ENCODE data around the gene SYT5. TPM values are rescaled to one million over a fixed set of nuclear protein-coding genes. Genes with fewer than 3 reads are reported as not detected.

Gene SYT5
- total RNA-seq, 4 donors from 2014 or later: 0.35 TPM; not detected in 3

DNA sequence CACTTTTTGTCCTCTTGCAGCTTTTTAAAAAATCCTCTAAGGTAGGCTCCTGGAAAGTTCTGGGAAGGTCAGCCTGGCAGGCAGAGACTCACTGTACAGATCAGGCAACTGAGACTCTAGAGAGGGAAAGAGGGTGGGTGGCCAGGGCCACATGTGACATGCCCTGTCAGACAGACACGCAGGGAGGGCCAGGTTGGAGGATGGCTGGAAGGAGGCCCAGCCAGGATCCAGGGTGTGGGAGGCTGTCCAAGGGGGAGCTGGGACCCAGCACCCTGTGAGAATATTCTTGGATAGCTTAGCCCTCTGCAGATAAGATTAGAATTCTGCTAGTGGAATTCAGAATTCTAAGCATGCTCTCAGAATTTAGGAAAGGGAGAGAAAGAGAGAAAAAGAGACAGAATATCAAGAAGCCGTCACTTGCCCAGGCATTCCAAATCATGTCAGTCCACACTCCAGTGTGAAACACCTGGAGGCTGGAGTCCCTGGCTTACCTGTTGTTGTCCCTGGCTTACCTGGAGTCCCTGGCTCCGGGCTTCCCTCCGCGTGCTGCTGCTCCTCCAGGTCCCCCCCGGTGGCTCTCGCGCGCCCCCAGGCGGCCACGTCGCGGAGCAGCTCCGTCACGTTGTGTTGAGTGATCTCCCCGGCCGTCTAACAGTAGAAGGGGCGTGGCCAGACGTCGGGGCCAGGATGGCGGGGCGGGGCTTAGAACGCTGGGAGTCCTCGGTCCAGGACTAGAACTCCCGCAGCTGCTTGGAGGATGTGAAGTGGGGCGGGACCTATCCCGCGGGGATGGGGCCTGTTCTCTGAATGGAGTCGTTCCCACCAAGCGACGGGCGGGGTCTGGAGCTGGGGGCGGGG, 19.7 kb downstream of the SYT5 start:
- no peaks in the 10 kb centered on the region for H3K4me1 ChIP-seq
- H3K36me3 ChIP-seq: no peaks in the 10 kb centered on the region
- H3K27me3 ChIP-seq: peaks cover 20 to 37% of the 10 kb centered on the region in 2 donors
- no peak overlapping the region for H3K4me3 ChIP-seq
- peak; percentile 59 to 73 for DNase-seq
- intact Hi-C loops (cut with DNase I; ENCODE audit: low total_unique reads): no loop called here
- no peaks in the 10 kb centered on the region for H3K9me3 ChIP-seq
- TF ChIP-seq CTCF (IDR thresholded peaks at IDR 0.05): peak; percentile 38 to 70 (median 65)
- no peak for TF ChIP-seq POLR2A (IDR thresholded peaks at IDR 0.05)
- H3K27ac ChIP-seq: no peak overlapping the region

- no peak for DNase-seq
- no peak for TF ChIP-seq CTCF (IDR thresholded peaks at IDR 0.05)
- no peak for TF ChIP-seq POLR2A (IDR thresholded peaks at IDR 0.05)
- Histone ChIP-seq H3K36me3 (no peaks in the 10 kb centered on the region), H3K27ac (no peak overlapping the region), H3K4me1 (no peaks in the 10 kb centered on the region), H3K9me3 (no peaks in the 10 kb centered on the region), H3K27me3 (peaks cover 20 to 42% of the 10 kb centered on the region in 2 donors), H3K4me3 (no peak overlapping the region)
- intact Hi-C loops (cut with DNase I; ENCODE audit: low total_unique reads): no loop called here
Observed at GRCh38 chr19:55158848-55159749, 21.0 kb downstream of the SYT5 start.

- TF ChIP-seq POLR2A (IDR thresholded peaks at IDR 0.05) (no peak), CTCF (IDR thresholded peaks at IDR 0.05) (no peak)
- Histone ChIP-seq H3K27ac (no peak overlapping the region), H3K4me3 (no peak overlapping the region), H3K27me3 (peaks cover 20 to 42% of the 10 kb centered on the region in 2 donors), H3K9me3 (no peaks in the 10 kb centered on the region), H3K4me1 (no peaks in the 10 kb centered on the region), H3K36me3 (no peaks in the 10 kb centered on the region)
- intact Hi-C loops (cut with DNase I; ENCODE audit: low total_unique reads): no loop called here
- no peak for DNase-seq
Observed at GRCh38 chr19:55158423-55158822, 21.7 kb downstream of the SYT5 start.

- Histone ChIP-seq H3K27me3 (peaks cover 20 to 37% of the 10 kb centered on the region in 2 donors), H3K4me1 (no peaks in the 10 kb centered on the region), H3K27ac (no peak within 1 kb of the TSS), H3K4me3 (no peak within 1 kb of the TSS), H3K36me3 (no peaks in the 10 kb centered on the region), H3K9me3 (no peaks in the 10 kb centered on the region)
- intact Hi-C loops (cut with DNase I; ENCODE audit: low total_unique reads): no loop called here
- DNase-seq: no peak
- no peak for TF ChIP-seq CTCF (IDR thresholded peaks at IDR 0.05)
- TF ChIP-seq POLR2A (IDR thresholded peaks at IDR 0.05): no peak
Observed at GRCh38 chr19:55157064-55157908, 22.8 kb downstream of the SYT5 start, which contains the start of gene TNNI3. TSS of gene TNNI3 (minus strand) at chr19:55157732. CDS start at chr19:55157589, 143 bp downstream.

Measured in uterus (tissue), 4 donors.